Endothelial cell of umbilical vein (primary cell): ENCODE results near the gene CDH22. TPM values are rescaled to one million over a fixed set of nuclear protein-coding genes. Genes with fewer than 3 reads are reported as not detected.

Experiments
- BruUV-seq: library from RNA; stranded (reverse); fragments of 400-500 nt; replicated peaks from 2 replicates; lab custom pipeline; 2021; lab: Mats Ljungman, UMichigan
- CTCF ChIA-PET: fragments of 300-600, 350-600 bp; sonication (Branson Sonifier 250); formaldehyde crosslinking; loops from one replicate; lab custom pipeline; 2021; ENCODE audit warnings: antibody characterized with exemption, inconsistent platforms; lab: Charles Lee
- POLR2A ChIA-PET: fragments of 300-600, 350-600 bp; sonication (Branson Sonifier 250); formaldehyde crosslinking; loops from one replicate; lab custom pipeline; 2021; ENCODE audit warnings: antibody characterized with exemption, inconsistent platforms; lab: Charles Lee
- DNase-seq: peaks from one replicate; pipeline ENCODE4 v3.0.0-alpha.2; 2011; ENCODE audit warnings: low read depth, low spot score
- FAIRE-seq: peaks from 2 replicates; lab custom pipeline; 2011; peaks lifted over from hg19 to GRCh38; lab: Jason Lieb, UNC
- H2AFZ ChIP-seq: 2 replicates; pipeline ENCODE4 v1.6.0; 2012; ENCODE audit warnings: low read depth, low read length, control low read depth, inconsistent platforms
- H3K27ac ChIP-seq: 2 replicates; pipeline ENCODE4 v1.5.1; 2011; ENCODE audit warnings: low read depth, mild to moderate bottlenecking, control low read depth, low read length, moderate library complexity; ENCODE audit not compliant: insufficient read depth
- H3K27me3 ChIP-seq, 2 experiments: 2 replicates each; pipeline versions ENCODE4 v1.6.0 to v1.6.1; 2011; ENCODE audit warnings: low read length in 2 of 2, mixed read lengths in 1 of 2; ENCODE audit not compliant: control insufficient read depth in 2 of 2, insufficient read depth in 2 of 2
- H3K36me3 ChIP-seq, 2 experiments: 2 replicates in 1 of 2; 3 replicates in 1 of 2; pipeline ENCODE4 v1.5.1; 2011; ENCODE audit warnings: low read length in 2 of 2, mild to moderate bottlenecking in 1 of 2, moderate library complexity in 1 of 2; ENCODE audit not compliant: control insufficient read depth in 2 of 2, insufficient read depth in 2 of 2; ENCODE audit errors: extremely low read depth in 1 of 2
- H3K4me1 ChIP-seq: 3 replicates; pipeline ENCODE4 v1.5.1; 2011; ENCODE audit warnings: mild to moderate bottlenecking, low read length; ENCODE audit not compliant: control insufficient read depth, insufficient read depth; ENCODE audit errors: extremely low read depth
- H3K4me2 ChIP-seq: 2 replicates; pipeline ENCODE4 v1.6.1; 2011; ENCODE audit warnings: low read length, control low read depth, mixed read lengths; ENCODE audit not compliant: insufficient read depth
- H3K4me3 ChIP-seq, 3 experiments: fragments of 200-600 bp in 1 of 3; sonication (generic), shearing (Covaris generic) in 1 of 3; replicated peaks in 1 of 3; 2 replicates each; pipeline ENCODE4 v1.5.1; 2011 to 2016; ENCODE audit warnings: control low read depth in 3 of 3, low read length in 3 of 3, mild to moderate bottlenecking in 2 of 3, inconsistent platforms in 1 of 3, low read depth in 1 of 3, moderate library complexity in 1 of 3; ENCODE audit not compliant: insufficient read depth in 1 of 3
- H3K79me2 ChIP-seq: 2 replicates; pipeline ENCODE4 v1.6.0; 2012; ENCODE audit warnings: low read length, inconsistent platforms; ENCODE audit not compliant: control insufficient read depth, insufficient read depth
- H3K9ac ChIP-seq: replicated peaks from 2 replicates; pipeline ENCODE3; 2011; ENCODE audit warnings: low read length, control low read depth; ENCODE audit not compliant: insufficient read depth; ENCODE audit errors: extremely low read depth
- H3K9me1 ChIP-seq: replicated peaks from 3 replicates; pipeline ENCODE4 v1.6.0; 2011; ENCODE audit warnings: mild to moderate bottlenecking, low read length; ENCODE audit not compliant: control insufficient read depth, insufficient read depth; ENCODE audit errors: extremely low read depth
- H3K9me3 ChIP-seq: replicated peaks from 2 replicates; pipeline ENCODE4 v1.5.1; 2012; ENCODE audit warnings: low read length, inconsistent platforms; ENCODE audit not compliant: control insufficient read depth, insufficient read depth
- H4K20me1 ChIP-seq: replicated peaks from 2 replicates; pipeline ENCODE3; 2011; ENCODE audit warnings: mild to moderate bottlenecking, low read length; ENCODE audit not compliant: control insufficient read depth, insufficient read depth; ENCODE audit errors: extremely low read depth
- CTCF ChIP-seq, 2 donors: IDR thresholded peaks; 1 replicate in 1 of 2; 2 replicates in 1 of 2; pipeline ENCODE4 v1.5.1; 2011; ENCODE audit warnings: low read length in 2 of 2, mild to moderate bottlenecking in 2 of 2, moderate library complexity in 2 of 2, control low read depth in 1 of 2, inconsistent platforms in 1 of 2, low read depth in 1 of 2; ENCODE audit not compliant: insufficient read depth in 1 of 2; ENCODE audit errors: extremely low read depth in 1 of 2
- GATA2 ChIP-seq: IDR thresholded peaks from 2 replicates; pipeline ENCODE4 v1.7.0; 2011; ENCODE audit warnings: low read depth, mild to moderate bottlenecking, moderate library complexity, mixed read lengths, low read length; ENCODE audit not compliant: insufficient read length, insufficient read depth
- MYC ChIP-seq: IDR thresholded peaks from one replicate; pipeline ENCODE4 v1.6.1; 2011; ENCODE audit warnings: mild to moderate bottlenecking, low read depth, low read length
- POLR2A ChIP-seq: IDR thresholded peaks from 2 replicates; pipeline ENCODE4 v1.6.1; 2012; ENCODE audit warnings: low read depth, mild to moderate bottlenecking, control low read depth, low read length
- dilution Hi-C: fragments of 300-500 bp; cut with MboI; formaldehyde crosslinking; loops from one replicate; pipeline ENCODE4 v1.15.0; 2019; ENCODE audit warnings: low sequenced_read_pairs; ENCODE audit not compliant: extremely low pct_ligation_motif_present
- intact Hi-C: fragments of 100-400 bp; cut with micrococcal nuclease; formaldehyde crosslinking; loops from one replicate; pipeline ENCODE4 v1.10.0; 2022
- polyA plus RNA-seq, 4 experiments: library from polyadenylated mRNA; depleted of rRNA in 3 of 4; stranded (reverse) in 3 of 4; unstranded in 1 of 4; fragments of >200 nt; gene quantifications; 2 replicates each; pipeline versions ENCODE4 v1.2.1 to v1.2.3, GENCODE V29; 2011 to 2012; ENCODE audit warnings: missing spikeins in 1 of 4
- total RNA-seq: library from RNA; stranded (reverse); gene quantifications from 2 replicates; pipeline ENCODE4 v1.2.3, GENCODE V29; 2021

Gene CDH22
- total and polyA plus RNA-seq, 2 donors (not counting 3 experiments of a cell fraction or from before 2014, with no cell fraction given), result not detected

GRCh38 chr20:46128310-46129151 is 179.8 kb downstream of the CDH22 start:
- no peak for FAIRE-seq
- no TSS peak for BruUV-seq
- no peaks in the 10 kb centered on the region for H3K9me3 ChIP-seq
- H3K79me2 ChIP-seq, result no peaks in the 10 kb centered on the region
- peaks cover 0 to 6% of the 10 kb centered on the region in 2 experiments for H3K36me3 ChIP-seq
- no peak overlapping the region for H3K27ac ChIP-seq
- H3K4me1 ChIP-seq, result peaks cover 3% of the 10 kb centered on the region
- no peak overlapping the region for H3K4me2 ChIP-seq
- CTCF ChIA-PET, result interaction anchor here (0.6 to 6.2 kb wide), 41 partner anchors 10 to 357 kb away, joined by 3 to 77 read pairs (median 4); partner anchors contain the start of gene ELMO2
- no peaks in the 10 kb centered on the region for H4K20me1 ChIP-seq
- no peaks in the 10 kb centered on the region for H3K9me1 ChIP-seq
- intact Hi-C loops (no loop called here), dilution Hi-C loops (no loop called here)
- peak; percentile 30 for DNase-seq
- POLR2A ChIA-PET, result no interaction called here
- H3K9ac ChIP-seq, result no peak overlapping the region
- H3K4me3 ChIP-seq, result no peak overlapping the region
- TF ChIP-seq POLR2A (no peak), GATA2 (no peak), CTCF (IDR thresholded peaks at IDR 0.05; ENCODE audit: extremely low read depth in 1 of 2, insufficient read depth in 1 of 2, low read depth in 1 of 2, low read length in 2 of 2) (peak; percentile 61 to 82), MYC (no peak)
- peaks cover 6 to 9% of the 10 kb centered on the region in 2 experiments for H3K27me3 ChIP-seq
- H2AFZ ChIP-seq, result no peak overlapping the region
